Lower leg skin (tissue), 3 donors: ENCODE results near the gene KCNE4.

Experiments used
- CTCF ChIP-seq, 3 donors: fragments of 450-650 bp; IDR thresholded peaks; one replicate each; pipeline ENCODE4 v1.5.1; 2016; ENCODE audit warnings: antibody characterized with exemption in 3 of 3, mild to moderate bottlenecking in 3 of 3, moderate library complexity in 2 of 3
- POLR2A ChIP-seq, 2 donors: fragments of 450-650 bp; IDR thresholded peaks; one replicate each; pipeline ENCODE4 v1.6.1; 2016 to 2017; ENCODE audit warnings: antibody characterized with exemption in 2 of 2, mild to moderate bottlenecking in 1 of 2, moderate library complexity in 1 of 2

- TF ChIP-seq POLR2A (IDR thresholded peaks at IDR 0.05) = no peak
- TF ChIP-seq CTCF (IDR thresholded peaks at IDR 0.05) = no peak
Measured at GRCh38 chr2:223079378-223079777, 27.4 kb downstream of the KCNE4 start.
